Peyer's patch (tissue), 4 donors: ENCODE data around the gene NKD2. TPM values are rescaled to one million over a fixed set of nuclear protein-coding genes. Genes with fewer than 3 reads are reported as not detected.

Experiments
- DNase-seq, 3 donors: peaks; one replicate each; pipeline ENCODE4 v3.0.0-alpha.2; 2017 to 2019
- H3K27ac ChIP-seq, 4 donors: fragments of 200-600 bp; sonication (generic); one replicate each; pipeline ENCODE4 v1.5.1; 2016 to 2019
- H3K27me3 ChIP-seq, 2 donors: fragments of 200-600 bp; sonication (generic); one replicate each; pipeline ENCODE4 v1.5.1; 2019
- H3K36me3 ChIP-seq, 3 donors: fragments of 200-600 bp; sonication (generic); one replicate each; pipeline ENCODE4 v1.5.1; 2016 to 2019
- H3K4me1 ChIP-seq, 4 donors: fragments of 200-600 bp; sonication (generic); one replicate each; pipeline ENCODE4 v1.5.1; 2016 to 2019
- H3K4me3 ChIP-seq, 4 donors: fragments of 200-600 bp; sonication (generic); 1 replicate in 3 of 4; 2 replicates in 1 of 4; pipeline ENCODE4 v1.5.1; 2016 to 2019; ENCODE audit warnings: mild to moderate bottlenecking in 1 of 4
- H3K9me3 ChIP-seq, 4 donors: fragments of 200-600 bp; sonication (generic); one replicate each; pipeline ENCODE4 v1.5.1; 2016 to 2019; ENCODE audit warnings: mild to moderate bottlenecking in 1 of 4
- CTCF ChIP-seq, 6 experiments: fragments of 450-650 bp in 4 of 6; fragments of 200-600 bp in 2 of 6; sonication (generic) in 1 of 6; IDR thresholded peaks; one replicate each; pipeline ENCODE4 v1.5.1; 2017 to 2019; ENCODE audit warnings: antibody characterized with exemption in 6 of 6, mild to moderate bottlenecking in 3 of 6, moderate library complexity in 1 of 6
- POLR2A ChIP-seq, 2 donors: fragments of 450-650 bp; IDR thresholded peaks; one replicate each; pipeline ENCODE4 v1.5.1; 2017; ENCODE audit warnings: antibody characterized with exemption in 2 of 2, mild to moderate bottlenecking in 2 of 2, moderate library complexity in 2 of 2
- total RNA-seq, 4 donors: library from RNA; depleted of rRNA; stranded (reverse); fragments of >200 nt; gene quantifications; one replicate each; pipeline ENCODE4 v1.1.0, GENCODE V29; 2016

The NKD2 gene
- total RNA-seq, 4 donors from 2014 or later, result 1.9 to 9.9 (median 3.5) TPM

GRCh38 chr5:984774-985173 is 23.8 kb upstream of the NKD2 start:
- H3K27ac ChIP-seq, result no peak overlapping the region
- no peak overlapping the region for H3K4me3 ChIP-seq
- TF ChIP-seq CTCF (IDR thresholded peaks at IDR 0.05), result no peak
- no peak for TF ChIP-seq POLR2A (IDR thresholded peaks at IDR 0.05)
- no peaks in the 10 kb centered on the region for H3K4me1 ChIP-seq
- H3K36me3 ChIP-seq, result no peaks in the 10 kb centered on the region
- DNase-seq, result no peak
- H3K9me3 ChIP-seq, result no peaks in the 10 kb centered on the region
- no peaks in the 10 kb centered on the region for H3K27me3 ChIP-seq

DNA sequence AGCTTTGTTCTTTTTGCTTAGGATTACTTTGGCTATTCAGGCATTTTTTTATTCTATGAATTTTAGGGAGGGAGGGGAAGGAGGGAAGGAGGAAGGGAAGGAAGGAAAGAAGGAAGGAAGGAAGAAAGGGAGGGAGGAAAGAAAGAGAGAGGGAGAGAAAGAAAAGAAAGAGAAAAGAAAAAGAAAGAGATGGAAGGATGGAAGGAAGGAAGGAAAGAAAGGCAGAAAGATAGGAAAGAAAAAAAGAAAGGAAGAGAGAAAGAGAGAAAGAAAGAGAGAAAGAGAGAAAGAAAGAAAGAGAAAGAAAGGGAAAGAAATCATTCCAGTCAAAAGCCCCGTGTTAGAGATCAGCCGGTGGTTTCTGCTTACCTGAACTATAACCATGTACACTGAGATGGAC is 20.8 kb upstream of the NKD2 start:
- Histone ChIP-seq H3K4me3 (no peak overlapping the region), H3K27ac (no peak overlapping the region), H3K36me3 (no peaks in the 10 kb centered on the region), H3K9me3 (no peaks in the 10 kb centered on the region), H3K27me3 (no peaks in the 10 kb centered on the region), H3K4me1 (no peaks in the 10 kb centered on the region)
- DNase-seq, result no peak
- TF ChIP-seq POLR2A (IDR thresholded peaks at IDR 0.05) (no peak), CTCF (IDR thresholded peaks at IDR 0.05) (no peak)

- no peak for TF ChIP-seq CTCF (IDR thresholded peaks at IDR 0.05)
- no peak for TF ChIP-seq POLR2A (IDR thresholded peaks at IDR 0.05)
- Histone ChIP-seq H3K4me1 (no peaks in the 10 kb centered on the region), H3K9me3 (no peaks in the 10 kb centered on the region), H3K4me3 (no peak overlapping the region), H3K36me3 (no peaks in the 10 kb centered on the region), H3K27me3 (no peaks in the 10 kb centered on the region), H3K27ac (no peak overlapping the region)
- DNase-seq, result no peak
These were observed 20.3 kb upstream of the NKD2 start for GRCh38 chr5:988322-988721.

- Histone ChIP-seq H3K27me3 (no peaks in the 10 kb centered on the region), H3K27ac (peak overlapping the region in 3 of 4 donors; percentile 38 to 66 (median 53)), H3K4me1 (no peaks in the 10 kb centered on the region), H3K36me3 (no peaks in the 10 kb centered on the region), H3K9me3 (no peaks in the 10 kb centered on the region), H3K4me3 (no peak overlapping the region)
- peak in 2 of 3 donors; percentile 50 to 68 for DNase-seq
- TF ChIP-seq CTCF (IDR thresholded peaks at IDR 0.05) (peak in 3 of 6 experiments; percentile 33 to 40 (median 35)), POLR2A (IDR thresholded peaks at IDR 0.05) (no peak)
These were observed 18.6 kb upstream of the NKD2 start for GRCh38 chr5:989961-990530.

DNA sequence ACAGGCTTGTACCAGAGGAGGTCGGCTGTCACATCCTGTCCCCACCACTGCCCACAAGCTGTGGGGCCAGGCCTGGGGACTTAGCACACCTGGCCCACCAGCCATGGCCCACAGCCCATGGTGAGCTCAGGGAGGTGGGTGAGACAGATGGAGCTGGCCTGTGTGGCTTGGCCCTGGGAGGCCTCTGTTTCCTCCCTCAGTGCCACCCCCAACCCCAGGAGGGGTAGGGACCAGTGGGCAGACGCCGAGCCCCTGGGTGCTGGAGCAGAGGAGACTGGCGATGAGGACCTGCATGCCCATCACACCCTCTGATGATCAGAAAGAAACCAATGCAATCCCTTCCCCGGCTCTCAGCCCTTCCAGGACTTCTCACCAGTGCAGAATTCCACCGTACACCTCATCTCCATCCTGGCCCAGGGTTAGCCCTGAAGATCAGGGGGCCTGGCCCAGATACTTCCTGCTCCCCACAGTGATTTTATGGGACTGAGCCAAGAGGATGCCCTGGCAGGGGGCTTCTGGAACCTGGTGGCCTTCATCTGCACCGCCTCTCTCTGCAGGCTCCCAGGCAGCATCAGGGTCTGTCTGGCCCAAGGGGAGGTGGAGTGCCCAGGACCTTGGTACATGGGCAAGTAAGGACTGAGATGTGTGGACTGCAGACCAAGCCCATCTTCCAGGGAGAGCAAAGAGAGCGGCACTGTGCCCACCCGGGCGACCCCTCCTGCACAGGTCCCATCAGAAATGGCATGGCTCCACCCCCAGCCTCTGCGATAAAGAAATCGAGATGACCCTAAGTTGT is 16.9 kb upstream of the NKD2 start:
- Histone ChIP-seq H3K4me3 (no peak overlapping the region), H3K27me3 (no peaks in the 10 kb centered on the region), H3K9me3 (no peaks in the 10 kb centered on the region), H3K4me1 (no peaks in the 10 kb centered on the region), H3K36me3 (no peaks in the 10 kb centered on the region), H3K27ac (peak overlapping the region in 3 of 4 donors; percentile 17 to 63 (median 35))
- DNase-seq, result peak in 1 of 3 donors; percentile 45
- TF ChIP-seq POLR2A (IDR thresholded peaks at IDR 0.05), result no peak
- no peak for TF ChIP-seq CTCF (IDR thresholded peaks at IDR 0.05)
